GM12878 (cell line): Measurements from ENCODE around the gene CELF2. TPM values are rescaled to one million over a fixed set of nuclear protein-coding genes. Genes with fewer than 3 reads are reported as not detected.
A peak's percentile ranks its signal among the peaks of the same experiment; 100 is the strongest.

ENCODE experiments used
- BCL11A ChIP-seq: IDR thresholded peaks from 2 replicates; pipeline ENCODE4 v1.6.1; 2011; ENCODE audit warnings: low read depth, low read length
- EGR1 ChIP-seq, 2 experiments: IDR thresholded peaks; 1 replicate in 1 of 2; 2 replicates in 1 of 2; pipeline ENCODE4 v1.6.1; 2011 to 2012; ENCODE audit warnings: low read depth in 2 of 2, low read length in 2 of 2, borderline replicate concordance in 1 of 2, mild to moderate bottlenecking in 1 of 2, moderate library complexity in 1 of 2
- JUNB ChIP-seq: IDR thresholded peaks from 2 replicates; pipeline ENCODE4 v1.6.1; 2016; ENCODE audit warnings: antibody characterized with exemption, mild to moderate bottlenecking
- LARP7 ChIP-seq: fragments of 450-650 bp; IDR thresholded peaks from 2 replicates; pipeline ENCODE4 v1.6.1; 2017; ENCODE audit warnings: mild to moderate bottlenecking
- POLR2AphosphoS5 ChIP-seq: IDR thresholded peaks from 2 replicates; pipeline ENCODE4 v1.6.1; 2011; ENCODE audit warnings: mild to moderate bottlenecking, low read length, inconsistent platforms
- POU2F2 ChIP-seq: IDR thresholded peaks from 3 replicates; pipeline ENCODE4 v1.6.1; 2011; ENCODE audit warnings: low read depth, mild to moderate bottlenecking, low read length, borderline replicate concordance
- RELA ChIP-seq: fragments of 450-650 bp; IDR thresholded peaks from 2 replicates; pipeline ENCODE4 v1.8.0; 2014; ENCODE audit warnings: borderline replicate concordance; ENCODE audit not compliant: partially characterized antibody
- SMARCA5 ChIP-seq: fragments of 450-650 bp; IDR thresholded peaks from 2 replicates; pipeline ENCODE4 v1.6.1; 2017; ENCODE audit warnings: mild to moderate bottlenecking
- STAT3 ChIP-seq: IDR thresholded peaks from 2 replicates; pipeline ENCODE4 v1.6.1; 2011; ENCODE audit warnings: low read depth, low read length, improper control_type of control experiment
- TAF1 ChIP-seq: IDR thresholded peaks from 2 replicates; pipeline ENCODE4 v1.6.1; 2011; ENCODE audit warnings: mild to moderate bottlenecking, low read depth, low read length, borderline replicate concordance
- TBL1XR1 ChIP-seq: IDR thresholded peaks from 2 replicates; pipeline ENCODE4 v1.6.1; 2012; ENCODE audit warnings: low read depth, low read length, improper control_type of control experiment
- YY1 ChIP-seq: IDR thresholded peaks from 2 replicates; pipeline ENCODE4 v1.6.1; 2011; ENCODE audit warnings: low read depth, mild to moderate bottlenecking, low read length
- polyA plus RNA-seq, 11 experiments: library from polyadenylated mRNA; depleted of rRNA in 4 of 11; unstranded in 6 of 11; stranded (reverse) in 5 of 11; fragments of >200 nt; fragmentation: Nextera tagmentation in 4 of 11; fragmentation: Illumina TruSeq in 1 of 11; extraction: Ambion mirVana in 4 of 11; extraction: Trizol in 1 of 11; gene quantifications; 1 replicate in 1 of 11; 2 replicates in 10 of 11; pipeline versions ENCODE4 v1.2.1 to v1.2.3, GENCODE V29; 2011 to 2016; ENCODE audit warnings: inconsistent platforms in 2 of 11, missing spikeins in 2 of 11, low read depth in 1 of 11
- total RNA-seq, 4 experiments: library from RNA; depleted of rRNA in 3 of 4; stranded (reverse); fragments of >200 nt in 3 of 4; fragmentation: Illumina TruSeq in 1 of 4; extraction: Trizol in 1 of 4; gene quantifications; 2 replicates each; pipeline versions ENCODE4 v1.2.1 to v1.2.3, GENCODE V29; 2013 to 2021
- TF ChIP-seq, protein P1 (sequence below): fragments of 450-650 bp; IDR thresholded peaks from 2 replicates; pipeline ENCODE4 v1.6.1; 2017; ENCODE audit warnings: mild to moderate bottlenecking, moderate library complexity
- TF ChIP-seq, protein P2 (sequence below): fragments of 450-650 bp; IDR thresholded peaks from 2 replicates; pipeline ENCODE4 v1.6.1; 2018; ENCODE audit warnings: mild to moderate bottlenecking, low read depth, moderate library complexity; ENCODE audit not compliant: partially characterized antibody
- TF ChIP-seq, protein P3 (sequence below): fragments of 450-650 bp; IDR thresholded peaks from 2 replicates; pipeline ENCODE4 v1.6.1; 2018; ENCODE audit warnings: borderline replicate concordance, mild to moderate bottlenecking; ENCODE audit not compliant: partially characterized antibody

Gene CELF2
- total and polyA plus RNA-seq, 10 of the 15 experiments (the other 5 are each of a cell fraction or from before 2014, with no cell fraction given), result 20.8 to 129 (median 86.3) TPM

DNA sequence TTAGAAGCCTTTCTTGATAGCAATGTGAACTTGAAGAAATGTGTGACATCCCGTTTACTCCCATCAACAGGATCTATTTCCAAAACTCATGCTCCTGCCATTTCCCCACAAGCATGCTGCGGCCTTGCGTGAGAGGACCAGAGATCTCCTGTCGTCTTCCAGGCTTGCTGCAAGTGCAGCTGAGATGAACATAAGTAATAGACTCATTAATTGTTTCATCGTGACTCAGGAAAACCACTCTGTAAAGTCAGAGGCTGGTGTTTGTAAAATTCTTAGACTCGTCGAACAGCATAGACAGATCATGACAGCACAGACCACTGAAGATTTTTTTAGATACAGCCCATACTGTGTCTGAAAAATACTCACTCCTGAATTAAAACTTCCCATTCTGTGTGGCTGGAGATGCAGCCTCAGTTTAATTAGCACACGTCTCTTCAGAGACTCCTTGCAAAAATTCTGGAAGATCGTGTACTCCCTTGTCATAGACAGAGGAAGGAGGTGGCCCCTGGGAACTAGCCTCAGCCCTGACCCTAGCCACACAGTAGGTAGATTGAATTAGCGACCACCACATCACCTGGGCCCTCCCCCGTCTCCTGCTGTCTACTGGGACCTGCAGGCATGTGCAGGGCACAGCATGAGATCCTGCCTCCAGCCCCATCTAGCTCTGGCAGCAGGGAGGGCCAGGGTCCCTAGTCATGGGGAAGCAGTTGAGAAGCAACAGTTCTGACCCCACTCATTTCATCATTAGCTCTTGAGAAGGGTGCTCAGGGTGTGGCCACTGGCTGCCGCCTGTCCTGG, 226.0 kb downstream of the CELF2 start (continued):
- TF ChIP-seq RELA, result no peak
- TF ChIP-seq, protein P1, sequence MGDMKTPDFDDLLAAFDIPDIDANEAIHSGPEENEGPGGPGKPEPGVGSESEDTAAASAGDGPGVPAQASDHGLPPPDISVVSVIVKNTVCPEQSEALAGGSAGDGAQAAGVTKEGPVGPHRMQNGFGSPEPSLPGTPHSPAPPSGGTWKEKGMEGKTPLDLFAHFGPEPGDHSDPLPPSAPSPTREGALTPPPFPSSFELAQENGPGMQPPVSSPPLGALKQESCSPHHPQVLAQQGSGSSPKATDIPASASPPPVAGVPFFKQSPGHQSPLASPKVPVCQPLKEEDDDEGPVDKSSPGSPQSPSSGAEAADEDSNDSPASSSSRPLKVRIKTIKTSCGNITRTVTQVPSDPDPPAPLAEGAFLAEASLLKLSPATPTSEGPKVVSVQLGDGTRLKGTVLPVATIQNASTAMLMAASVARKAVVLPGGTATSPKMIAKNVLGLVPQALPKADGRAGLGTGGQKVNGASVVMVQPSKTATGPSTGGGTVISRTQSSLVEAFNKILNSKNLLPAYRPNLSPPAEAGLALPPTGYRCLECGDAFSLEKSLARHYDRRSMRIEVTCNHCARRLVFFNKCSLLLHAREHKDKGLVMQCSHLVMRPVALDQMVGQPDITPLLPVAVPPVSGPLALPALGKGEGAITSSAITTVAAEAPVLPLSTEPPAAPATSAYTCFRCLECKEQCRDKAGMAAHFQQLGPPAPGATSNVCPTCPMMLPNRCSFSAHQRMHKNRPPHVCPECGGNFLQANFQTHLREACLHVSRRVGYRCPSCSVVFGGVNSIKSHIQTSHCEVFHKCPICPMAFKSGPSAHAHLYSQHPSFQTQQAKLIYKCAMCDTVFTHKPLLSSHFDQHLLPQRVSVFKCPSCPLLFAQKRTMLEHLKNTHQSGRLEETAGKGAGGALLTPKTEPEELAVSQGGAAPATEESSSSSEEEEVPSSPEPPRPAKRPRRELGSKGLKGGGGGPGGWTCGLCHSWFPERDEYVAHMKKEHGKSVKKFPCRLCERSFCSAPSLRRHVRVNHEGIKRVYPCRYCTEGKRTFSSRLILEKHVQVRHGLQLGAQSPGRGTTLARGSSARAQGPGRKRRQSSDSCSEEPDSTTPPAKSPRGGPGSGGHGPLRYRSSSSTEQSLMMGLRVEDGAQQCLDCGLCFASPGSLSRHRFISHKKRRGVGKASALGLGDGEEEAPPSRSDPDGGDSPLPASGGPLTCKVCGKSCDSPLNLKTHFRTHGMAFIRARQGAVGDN, result peak; percentile 53; the same call in 1 of the 2 replicates
- no peak; the same call in 2 of the 3 replicates for TF ChIP-seq POU2F2
- TF ChIP-seq, protein P2, sequence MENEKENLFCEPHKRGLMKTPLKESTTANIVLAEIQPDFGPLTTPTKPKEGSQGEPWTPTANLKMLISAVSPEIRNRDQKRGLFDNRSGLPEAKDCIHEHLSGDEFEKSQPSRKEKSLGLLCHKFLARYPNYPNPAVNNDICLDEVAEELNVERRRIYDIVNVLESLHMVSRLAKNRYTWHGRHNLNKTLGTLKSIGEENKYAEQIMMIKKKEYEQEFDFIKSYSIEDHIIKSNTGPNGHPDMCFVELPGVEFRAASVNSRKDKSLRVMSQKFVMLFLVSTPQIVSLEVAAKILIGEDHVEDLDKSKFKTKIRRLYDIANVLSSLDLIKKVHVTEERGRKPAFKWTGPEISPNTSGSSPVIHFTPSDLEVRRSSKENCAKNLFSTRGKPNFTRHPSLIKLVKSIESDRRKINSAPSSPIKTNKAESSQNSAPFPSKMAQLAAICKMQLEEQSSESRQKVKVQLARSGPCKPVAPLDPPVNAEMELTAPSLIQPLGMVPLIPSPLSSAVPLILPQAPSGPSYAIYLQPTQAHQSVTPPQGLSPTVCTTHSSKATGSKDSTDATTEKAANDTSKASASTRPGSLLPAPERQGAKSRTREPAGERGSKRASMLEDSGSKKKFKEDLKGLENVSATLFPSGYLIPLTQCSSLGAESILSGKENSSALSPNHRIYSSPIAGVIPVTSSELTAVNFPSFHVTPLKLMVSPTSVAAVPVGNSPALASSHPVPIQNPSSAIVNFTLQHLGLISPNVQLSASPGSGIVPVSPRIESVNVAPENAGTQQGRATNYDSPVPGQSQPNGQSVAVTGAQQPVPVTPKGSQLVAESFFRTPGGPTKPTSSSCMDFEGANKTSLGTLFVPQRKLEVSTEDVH, result no peak
- TF ChIP-seq BCL11A, result 0 out of 2 replicates have a peak, but pooled peaks have one; percentile 28
- no peak for TF ChIP-seq TAF1
- 0 out of 2 replicates have a peak, but pooled peaks have one; percentile 23 for TF ChIP-seq SMARCA5
- TF ChIP-seq JUNB, result no peak
- TF ChIP-seq POLR2AphosphoS5, result peak; percentile 72
- TF ChIP-seq TBL1XR1, result no peak
- 0 out of 2 replicates have a peak, but pooled peaks have one; percentile 5 for TF ChIP-seq YY1
- TF ChIP-seq, protein P3, sequence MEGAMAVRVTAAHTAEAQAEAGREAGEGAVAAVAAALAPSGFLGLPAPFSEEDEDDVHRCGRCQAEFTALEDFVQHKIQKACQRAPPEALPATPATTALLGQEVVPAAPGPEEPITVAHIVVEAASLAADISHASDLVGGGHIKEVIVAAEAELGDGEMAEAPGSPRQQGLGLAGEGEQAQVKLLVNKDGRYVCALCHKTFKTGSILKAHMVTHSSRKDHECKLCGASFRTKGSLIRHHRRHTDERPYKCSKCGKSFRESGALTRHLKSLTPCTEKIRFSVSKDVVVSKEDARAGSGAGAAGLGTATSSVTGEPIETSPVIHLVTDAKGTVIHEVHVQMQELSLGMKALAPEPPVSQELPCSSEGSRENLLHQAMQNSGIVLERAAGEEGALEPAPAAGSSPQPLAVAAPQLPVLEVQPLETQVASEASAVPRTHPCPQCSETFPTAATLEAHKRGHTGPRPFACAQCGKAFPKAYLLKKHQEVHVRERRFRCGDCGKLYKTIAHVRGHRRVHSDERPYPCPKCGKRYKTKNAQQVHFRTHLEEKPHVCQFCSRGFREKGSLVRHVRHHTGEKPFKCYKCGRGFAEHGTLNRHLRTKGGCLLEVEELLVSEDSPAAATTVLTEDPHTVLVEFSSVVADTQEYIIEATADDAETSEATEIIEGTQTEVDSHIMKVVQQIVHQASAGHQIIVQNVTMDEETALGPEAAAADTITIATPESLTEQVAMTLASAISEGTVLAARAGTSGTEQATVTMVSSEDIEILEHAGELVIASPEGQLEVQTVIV, result no peak
- no peak for TF ChIP-seq EGR1 (IDR thresholded peaks at IDR 0.05; ENCODE audit: borderline replicate concordance in 1 of 2, low read depth in 2 of 2, low read length in 2 of 2)
- no peak for TF ChIP-seq LARP7
- no peak for TF ChIP-seq STAT3
